Measurements from ENCODE around the gene MINPP1.

DNA sequence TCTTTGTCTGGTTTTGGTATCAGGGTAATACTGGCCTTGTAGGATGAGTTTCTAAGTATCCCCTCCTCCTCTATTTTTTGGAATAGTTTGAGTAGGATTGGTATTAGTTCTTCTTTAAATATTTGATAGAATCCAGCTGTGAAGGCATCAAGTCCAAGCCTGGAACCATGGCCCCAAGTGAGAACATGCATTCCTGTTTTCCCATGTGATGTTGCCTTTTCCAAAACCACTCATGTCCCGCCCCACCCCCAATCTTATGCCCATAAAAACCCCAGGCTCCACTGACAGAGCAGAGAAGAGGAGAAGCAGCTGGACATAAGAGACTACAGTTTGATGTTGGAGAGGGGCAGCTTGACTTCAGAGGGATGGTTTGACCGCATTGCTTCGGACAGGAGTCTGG is 71.2 kb downstream of the MINPP1 start:
- TF ChIP-seq, protein P1, sequence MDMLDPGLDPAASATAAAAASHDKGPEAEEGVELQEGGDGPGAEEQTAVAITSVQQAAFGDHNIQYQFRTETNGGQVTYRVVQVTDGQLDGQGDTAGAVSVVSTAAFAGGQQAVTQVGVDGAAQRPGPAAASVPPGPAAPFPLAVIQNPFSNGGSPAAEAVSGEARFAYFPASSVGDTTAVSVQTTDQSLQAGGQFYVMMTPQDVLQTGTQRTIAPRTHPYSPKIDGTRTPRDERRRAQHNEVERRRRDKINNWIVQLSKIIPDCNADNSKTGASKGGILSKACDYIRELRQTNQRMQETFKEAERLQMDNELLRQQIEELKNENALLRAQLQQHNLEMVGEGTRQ (IDR thresholded peaks at IDR 0.05; ENCODE audit: low read depth, low read length), result no peak
- TF ChIP-seq RCOR1 (IDR thresholded peaks at IDR 0.05; ENCODE audit: insufficient replicate concordance, low read length) (no peak), POLR2A (IDR thresholded peaks at IDR 0.05; ENCODE audit: low read depth, low read length) (no peak), MXI1 (IDR thresholded peaks at IDR 0.05; ENCODE audit: borderline replicate concordance, low read depth, low read length) (no peak), CHD1 (IDR thresholded peaks at IDR 0.05; ENCODE audit: low read depth, low read length) (no peak), CEBPB (IDR thresholded peaks at IDR 0.05; ENCODE audit: low read depth, low read length) (no peak), BHLHE40 (IDR thresholded peaks at IDR 0.05; ENCODE audit: low read depth, low read length) (no peak), MAFK (IDR thresholded peaks at IDR 0.05; ENCODE audit: low read depth, low read length) (no peak), MAZ (IDR thresholded peaks at IDR 0.05; ENCODE audit: borderline replicate concordance, low read depth, low read length) (no peak), RAD21 (IDR thresholded peaks at IDR 0.05; ENCODE audit: low read length) (no peak), SMC3 (IDR thresholded peaks at IDR 0.05; ENCODE audit: low read depth, low read length) (no peak)
- TF ChIP-seq, protein P2, sequence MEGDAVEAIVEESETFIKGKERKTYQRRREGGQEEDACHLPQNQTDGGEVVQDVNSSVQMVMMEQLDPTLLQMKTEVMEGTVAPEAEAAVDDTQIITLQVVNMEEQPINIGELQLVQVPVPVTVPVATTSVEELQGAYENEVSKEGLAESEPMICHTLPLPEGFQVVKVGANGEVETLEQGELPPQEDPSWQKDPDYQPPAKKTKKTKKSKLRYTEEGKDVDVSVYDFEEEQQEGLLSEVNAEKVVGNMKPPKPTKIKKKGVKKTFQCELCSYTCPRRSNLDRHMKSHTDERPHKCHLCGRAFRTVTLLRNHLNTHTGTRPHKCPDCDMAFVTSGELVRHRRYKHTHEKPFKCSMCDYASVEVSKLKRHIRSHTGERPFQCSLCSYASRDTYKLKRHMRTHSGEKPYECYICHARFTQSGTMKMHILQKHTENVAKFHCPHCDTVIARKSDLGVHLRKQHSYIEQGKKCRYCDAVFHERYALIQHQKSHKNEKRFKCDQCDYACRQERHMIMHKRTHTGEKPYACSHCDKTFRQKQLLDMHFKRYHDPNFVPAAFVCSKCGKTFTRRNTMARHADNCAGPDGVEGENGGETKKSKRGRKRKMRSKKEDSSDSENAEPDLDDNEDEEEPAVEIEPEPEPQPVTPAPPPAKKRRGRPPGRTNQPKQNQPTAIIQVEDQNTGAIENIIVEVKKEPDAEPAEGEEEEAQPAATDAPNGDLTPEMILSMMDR (conservative IDR thresholded peaks at IDR 0.05; ENCODE audit: low read depth, low read length), result no peak
